Neutrophil (primary cell): ENCODE measurements around the gene EIF3D.

ENCODE experiments used
- H3K27ac ChIP-seq: fragments of 200-600 bp; sonication (generic); 2 replicates; pipeline ENCODE4 v1.5.1; 2016; ENCODE audit warnings: mild to moderate bottlenecking, moderate library complexity
- H3K27me3 ChIP-seq: fragments of 200-600 bp; sonication (generic); 2 replicates; pipeline ENCODE4 v1.6.0; 2016; ENCODE audit warnings: mild to moderate bottlenecking
- H3K36me3 ChIP-seq: fragments of 200-600 bp; sonication (generic); 2 replicates; pipeline ENCODE4 v1.5.1; 2017
- H3K4me1 ChIP-seq, 2 experiments: fragments of 200-600 bp in 1 of 2; sonication (generic) in 1 of 2; 1 replicate in 1 of 2; 2 replicates in 1 of 2; pipeline versions ENCODE4 v1.5.1 to v1.6.1; 2013 to 2016; ENCODE audit warnings: low read depth in 1 of 2, low read length in 1 of 2, mild to moderate bottlenecking in 1 of 2, moderate library complexity in 1 of 2; ENCODE audit not compliant: control insufficient read depth in 1 of 2, insufficient read depth in 1 of 2
- H3K4me3 ChIP-seq, 2 experiments: fragments of 200-600 bp in 1 of 2; sonication (generic) in 1 of 2; 1 replicate in 1 of 2; 2 replicates in 1 of 2; pipeline ENCODE4 v1.5.1; 2013 to 2016; ENCODE audit warnings: low read depth in 1 of 2, low read length in 1 of 2, mild to moderate bottlenecking in 1 of 2, moderate library complexity in 1 of 2
- H3K9me3 ChIP-seq: fragments of 200-600 bp; sonication (generic); 2 replicates; pipeline ENCODE4 v1.5.1; 2016
- TF ChIP-seq, protein P1 (sequence below): fragments of 200-600 bp; sonication (generic); IDR thresholded peaks from 2 replicates; pipeline ENCODE4 v1.5.1; 2016; ENCODE audit warnings: antibody characterized with exemption

EIF3D gene

DNA sequence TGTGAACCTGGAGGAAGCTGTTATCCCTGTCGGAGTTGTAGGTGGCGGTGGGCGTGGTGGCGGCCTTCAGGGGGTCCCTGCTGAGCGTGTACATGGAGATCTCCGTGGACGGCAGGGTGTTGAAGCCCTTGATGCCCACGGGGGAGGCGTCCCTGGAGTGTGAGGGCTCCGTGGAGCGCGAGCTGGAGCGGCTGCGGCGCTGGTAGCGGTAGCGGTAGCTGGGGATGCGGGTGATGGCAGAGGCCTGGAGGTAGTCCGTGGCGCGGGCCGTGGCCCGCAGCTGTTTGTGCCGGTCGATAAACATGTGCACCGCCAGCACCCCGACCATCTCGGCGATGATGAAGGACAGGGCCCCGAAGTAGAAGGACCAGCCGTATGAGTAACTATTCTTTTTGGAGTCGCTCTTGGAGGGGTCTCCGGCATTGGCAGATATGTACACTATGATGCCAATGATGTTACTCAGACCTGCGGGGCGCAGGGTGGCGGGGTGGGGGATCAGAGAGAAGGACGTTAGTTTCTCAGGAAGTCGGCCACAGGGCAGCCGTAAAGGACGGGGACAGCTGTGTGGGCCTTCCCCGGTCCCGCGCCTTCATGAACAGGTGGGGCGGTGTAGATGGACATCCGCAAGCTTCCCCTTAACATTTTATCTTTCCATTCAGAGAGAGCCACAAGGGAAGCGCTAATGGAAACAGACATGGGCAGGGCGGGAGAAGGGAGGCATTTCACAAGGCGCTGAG is 35.6 kb upstream of the EIF3D start:
- H3K27me3 ChIP-seq: peaks cover 64% of the 10 kb centered on the region
- no peak overlapping the region for H3K27ac ChIP-seq
- no peaks in the 10 kb centered on the region for H3K9me3 ChIP-seq
- no peak overlapping the region for H3K4me3 ChIP-seq
- no peaks in the 10 kb centered on the region for H3K4me1 ChIP-seq
- no peaks in the 10 kb centered on the region for H3K36me3 ChIP-seq
- TF ChIP-seq, protein P1, sequence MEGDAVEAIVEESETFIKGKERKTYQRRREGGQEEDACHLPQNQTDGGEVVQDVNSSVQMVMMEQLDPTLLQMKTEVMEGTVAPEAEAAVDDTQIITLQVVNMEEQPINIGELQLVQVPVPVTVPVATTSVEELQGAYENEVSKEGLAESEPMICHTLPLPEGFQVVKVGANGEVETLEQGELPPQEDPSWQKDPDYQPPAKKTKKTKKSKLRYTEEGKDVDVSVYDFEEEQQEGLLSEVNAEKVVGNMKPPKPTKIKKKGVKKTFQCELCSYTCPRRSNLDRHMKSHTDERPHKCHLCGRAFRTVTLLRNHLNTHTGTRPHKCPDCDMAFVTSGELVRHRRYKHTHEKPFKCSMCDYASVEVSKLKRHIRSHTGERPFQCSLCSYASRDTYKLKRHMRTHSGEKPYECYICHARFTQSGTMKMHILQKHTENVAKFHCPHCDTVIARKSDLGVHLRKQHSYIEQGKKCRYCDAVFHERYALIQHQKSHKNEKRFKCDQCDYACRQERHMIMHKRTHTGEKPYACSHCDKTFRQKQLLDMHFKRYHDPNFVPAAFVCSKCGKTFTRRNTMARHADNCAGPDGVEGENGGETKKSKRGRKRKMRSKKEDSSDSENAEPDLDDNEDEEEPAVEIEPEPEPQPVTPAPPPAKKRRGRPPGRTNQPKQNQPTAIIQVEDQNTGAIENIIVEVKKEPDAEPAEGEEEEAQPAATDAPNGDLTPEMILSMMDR: no peak

DNA sequence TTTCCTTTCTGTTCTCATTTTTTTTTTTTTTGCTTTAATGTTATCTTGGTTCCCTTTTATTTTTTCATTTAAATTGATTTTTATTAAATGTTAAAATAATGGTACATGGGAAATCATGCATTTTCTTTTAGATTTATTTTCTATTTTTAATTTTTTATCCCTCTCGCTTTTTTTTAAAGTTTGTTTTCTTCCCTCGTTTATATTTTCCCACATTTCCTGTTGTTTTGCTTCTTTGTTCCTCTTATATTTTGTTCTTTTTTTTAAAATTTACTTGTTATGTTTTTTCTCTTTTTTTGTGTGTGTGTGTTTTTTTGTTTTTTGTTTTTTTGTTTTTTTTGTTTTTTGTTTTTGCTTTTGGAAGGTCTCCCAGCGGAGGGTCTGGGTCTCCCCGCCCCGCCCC is 34.9 kb upstream of the EIF3D start:
- Histone ChIP-seq H3K27me3 (peaks cover 64% of the 10 kb centered on the region), H3K9me3 (no peaks in the 10 kb centered on the region), H3K27ac (no peak overlapping the region), H3K4me1 (no peaks in the 10 kb centered on the region), H3K36me3 (no peaks in the 10 kb centered on the region), H3K4me3 (no peak overlapping the region)
- TF ChIP-seq, protein P1: no peak

DNA sequence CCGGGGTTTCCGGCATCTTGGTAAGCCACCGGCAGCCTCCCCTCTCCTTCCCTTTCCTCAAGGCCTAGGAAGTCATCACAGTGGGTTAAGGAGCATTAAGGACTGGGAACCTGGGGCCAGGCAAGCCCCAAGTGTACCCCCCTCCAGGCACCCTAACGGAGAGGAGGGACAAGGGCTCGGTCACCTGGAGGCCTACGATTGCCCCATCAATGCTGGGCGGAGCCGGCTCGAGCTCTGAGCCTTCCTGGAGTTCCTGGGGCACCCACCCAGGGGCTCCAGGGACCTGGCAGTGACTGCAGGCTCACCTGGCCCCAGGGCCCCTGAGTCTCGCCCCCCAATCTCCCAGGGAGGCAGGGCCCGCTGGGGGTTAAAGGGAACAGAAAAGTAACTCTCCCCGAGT is 34.5 kb upstream of the EIF3D start:
- Histone ChIP-seq H3K4me3 (no peak overlapping the region), H3K4me1 (no peaks in the 10 kb centered on the region), H3K36me3 (no peaks in the 10 kb centered on the region), H3K27ac (no peak overlapping the region), H3K9me3 (no peaks in the 10 kb centered on the region), H3K27me3 (peaks cover 64% of the 10 kb centered on the region)
- TF ChIP-seq, protein P1: no peak

DNA sequence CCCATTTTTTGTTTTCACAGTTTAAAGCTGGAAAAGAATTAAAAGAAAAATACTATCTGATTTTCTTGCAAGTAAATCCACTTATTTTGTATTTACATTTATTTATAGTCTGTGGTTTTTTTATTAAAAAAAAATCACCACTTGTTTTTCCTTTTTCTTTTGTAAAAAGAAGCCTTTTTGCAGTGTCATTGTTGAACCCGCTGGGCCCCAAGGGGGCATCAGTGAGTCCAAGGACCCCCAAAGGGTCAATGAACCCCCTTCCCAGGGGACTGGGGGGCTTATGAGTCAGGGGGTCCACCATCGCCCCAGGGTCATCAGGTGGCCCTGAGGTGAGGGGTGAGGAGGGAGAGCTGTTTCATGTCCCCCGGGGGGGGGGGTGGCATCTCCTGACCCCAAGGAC is 34.0 kb upstream of the EIF3D start:
- Histone ChIP-seq H3K27me3 (peaks cover 63% of the 10 kb centered on the region), H3K9me3 (no peaks in the 10 kb centered on the region), H3K4me3 (no peak overlapping the region), H3K27ac (no peak overlapping the region), H3K36me3 (no peaks in the 10 kb centered on the region), H3K4me1 (no peaks in the 10 kb centered on the region)
- TF ChIP-seq, protein P1: no peak

DNA sequence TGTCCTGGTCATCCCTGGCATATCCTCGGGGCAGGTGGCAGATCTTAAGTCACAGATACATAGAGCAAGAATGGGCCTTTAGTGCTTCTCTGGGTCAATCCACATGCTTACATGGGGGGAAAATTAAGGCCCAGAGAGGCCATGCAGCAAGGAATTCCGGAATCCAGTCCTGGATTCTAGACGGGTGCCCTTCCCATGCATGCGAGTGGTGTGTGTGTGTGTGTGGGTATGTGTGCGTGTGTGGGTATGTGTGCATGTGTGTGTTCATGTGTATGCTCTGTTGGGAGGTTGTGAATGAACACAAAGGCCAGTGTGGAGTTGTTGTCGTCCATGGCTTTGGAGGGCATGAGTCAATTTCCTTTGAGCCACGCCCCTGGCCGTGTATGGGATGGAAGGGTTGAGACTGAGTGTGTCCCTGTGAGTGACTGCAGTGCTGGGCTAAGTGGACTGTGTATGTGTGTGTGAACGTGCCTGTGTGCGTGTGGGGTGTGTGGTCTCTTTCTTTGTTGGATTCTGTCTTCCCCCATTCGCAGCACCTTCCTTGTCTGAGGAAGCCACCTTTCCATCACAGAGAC is 33.4 kb upstream of the EIF3D start:
- TF ChIP-seq, protein P1: no peak
- Histone ChIP-seq H3K4me1 (no peaks in the 10 kb centered on the region), H3K9me3 (no peaks in the 10 kb centered on the region), H3K4me3 (no peak overlapping the region), H3K36me3 (no peaks in the 10 kb centered on the region), H3K27ac (no peak overlapping the region), H3K27me3 (peaks cover 57% of the 10 kb centered on the region)
